GM10266 (cell line): ENCODE measurements around the gene AKNA.

Source experiments
- DNase-seq: peaks from one replicate; pipeline ENCODE4 v3.0.0; 2012; ENCODE audit errors: extremely low spot score
- TF ChIP-seq, protein P1 (sequence below): IDR thresholded peaks from 2 replicates; pipeline ENCODE4 v1.5.1; 2012; ENCODE audit warnings: mild to moderate bottlenecking, low read depth; ENCODE audit not compliant: control insufficient read depth, insufficient read depth; ENCODE audit errors: missing control alignments

The AKNA gene

DNA sequence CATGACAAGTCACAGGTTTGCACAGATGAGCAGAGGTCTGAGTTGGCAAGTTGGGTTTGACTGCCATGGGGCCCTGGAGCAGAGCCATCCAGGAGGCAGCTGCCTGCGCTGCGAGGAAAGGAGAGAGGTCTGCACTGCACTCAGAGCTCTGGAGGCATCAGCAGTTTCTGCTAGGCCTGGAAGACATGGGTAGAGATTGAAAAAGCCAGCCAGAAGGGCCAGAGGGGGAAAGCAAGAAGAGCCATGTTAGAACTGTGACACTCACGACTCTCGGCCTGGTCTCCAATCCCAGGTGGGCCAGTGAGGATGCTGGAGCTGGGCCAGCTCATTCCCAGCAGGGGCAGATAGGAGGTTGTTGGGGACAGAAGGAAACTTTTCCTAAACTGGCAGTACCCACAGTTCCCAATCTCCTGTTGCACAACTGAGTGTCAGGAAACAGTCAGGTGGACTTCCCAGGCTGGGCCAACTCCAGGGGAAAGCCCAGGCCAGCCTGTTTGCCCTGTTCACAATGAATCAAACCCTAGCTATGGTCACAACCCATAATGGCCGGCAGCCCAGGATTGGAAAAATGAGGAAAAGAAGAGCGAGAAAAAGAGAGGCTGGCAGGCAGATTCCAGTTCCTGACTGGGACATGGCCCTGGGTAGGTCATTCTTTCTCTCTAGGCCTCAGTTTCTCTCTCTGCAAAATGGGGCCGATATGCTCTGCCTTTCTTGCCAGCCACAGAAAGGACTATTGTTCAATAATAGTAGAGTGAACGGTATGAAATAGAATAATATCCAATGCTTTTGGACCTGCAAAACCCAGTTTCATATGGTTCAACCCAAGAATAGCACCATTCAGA, 72.7 kb downstream of the AKNA start:
- no peak for DNase-seq
- TF ChIP-seq, protein P1, sequence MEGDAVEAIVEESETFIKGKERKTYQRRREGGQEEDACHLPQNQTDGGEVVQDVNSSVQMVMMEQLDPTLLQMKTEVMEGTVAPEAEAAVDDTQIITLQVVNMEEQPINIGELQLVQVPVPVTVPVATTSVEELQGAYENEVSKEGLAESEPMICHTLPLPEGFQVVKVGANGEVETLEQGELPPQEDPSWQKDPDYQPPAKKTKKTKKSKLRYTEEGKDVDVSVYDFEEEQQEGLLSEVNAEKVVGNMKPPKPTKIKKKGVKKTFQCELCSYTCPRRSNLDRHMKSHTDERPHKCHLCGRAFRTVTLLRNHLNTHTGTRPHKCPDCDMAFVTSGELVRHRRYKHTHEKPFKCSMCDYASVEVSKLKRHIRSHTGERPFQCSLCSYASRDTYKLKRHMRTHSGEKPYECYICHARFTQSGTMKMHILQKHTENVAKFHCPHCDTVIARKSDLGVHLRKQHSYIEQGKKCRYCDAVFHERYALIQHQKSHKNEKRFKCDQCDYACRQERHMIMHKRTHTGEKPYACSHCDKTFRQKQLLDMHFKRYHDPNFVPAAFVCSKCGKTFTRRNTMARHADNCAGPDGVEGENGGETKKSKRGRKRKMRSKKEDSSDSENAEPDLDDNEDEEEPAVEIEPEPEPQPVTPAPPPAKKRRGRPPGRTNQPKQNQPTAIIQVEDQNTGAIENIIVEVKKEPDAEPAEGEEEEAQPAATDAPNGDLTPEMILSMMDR, result no peak

DNA sequence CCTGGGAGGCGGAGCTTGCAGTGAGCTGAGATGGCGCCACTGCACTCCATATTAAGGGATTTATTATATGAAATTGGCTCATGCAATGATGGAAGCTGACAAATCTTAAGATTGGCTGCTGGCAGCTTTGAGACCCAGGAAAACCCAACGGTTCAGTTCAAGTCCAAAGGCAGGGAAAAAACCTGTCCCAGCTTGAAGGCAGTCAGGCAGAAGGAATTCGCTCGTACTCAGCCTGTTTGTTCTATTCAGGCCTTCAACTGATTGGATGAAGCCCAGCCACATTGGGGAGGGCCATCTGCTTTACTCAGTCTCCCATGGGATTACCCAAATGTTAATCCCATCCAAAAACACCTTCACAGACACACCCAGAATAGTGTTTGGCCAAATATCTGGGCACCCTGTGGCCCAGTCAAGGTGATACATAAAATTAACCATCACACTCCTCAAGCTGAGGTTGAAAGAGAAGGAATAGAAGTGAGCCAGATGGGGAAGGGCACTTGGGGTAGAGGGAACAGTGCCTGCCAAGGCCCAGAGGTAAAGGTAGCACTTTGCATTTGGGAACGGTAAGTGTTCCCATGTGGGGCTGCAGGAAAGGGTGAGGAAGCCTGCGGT, 73.4 kb downstream of the AKNA start:
- no peak for DNase-seq
- TF ChIP-seq, protein P1, result no peak

DNA sequence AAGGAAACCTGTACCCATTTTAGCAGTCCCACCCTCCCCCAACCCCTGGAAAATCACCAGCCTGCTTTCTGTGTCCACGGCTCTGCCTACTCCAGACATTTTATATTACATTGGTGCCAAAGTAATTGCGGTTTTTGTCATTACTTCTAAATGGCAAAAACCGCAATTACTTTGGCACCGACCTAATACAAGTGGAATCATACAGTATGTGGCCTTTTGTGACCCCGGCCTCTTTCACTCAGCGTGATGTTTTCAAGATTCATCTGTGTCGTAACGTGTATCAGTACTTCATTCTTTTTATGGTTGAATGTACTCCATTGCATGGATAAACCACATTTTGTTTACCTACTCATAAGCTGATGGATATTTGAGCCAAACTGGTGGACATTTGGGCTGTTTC, 74.6 kb downstream of the AKNA start:
- DNase-seq, result no peak
- TF ChIP-seq, protein P1, result no peak

GRCh38 chr9:114312513-114312875, 75.3 kb downstream of the AKNA start:
- TF ChIP-seq, protein P1, result no peak
- DNase-seq, result no peak

DNA sequence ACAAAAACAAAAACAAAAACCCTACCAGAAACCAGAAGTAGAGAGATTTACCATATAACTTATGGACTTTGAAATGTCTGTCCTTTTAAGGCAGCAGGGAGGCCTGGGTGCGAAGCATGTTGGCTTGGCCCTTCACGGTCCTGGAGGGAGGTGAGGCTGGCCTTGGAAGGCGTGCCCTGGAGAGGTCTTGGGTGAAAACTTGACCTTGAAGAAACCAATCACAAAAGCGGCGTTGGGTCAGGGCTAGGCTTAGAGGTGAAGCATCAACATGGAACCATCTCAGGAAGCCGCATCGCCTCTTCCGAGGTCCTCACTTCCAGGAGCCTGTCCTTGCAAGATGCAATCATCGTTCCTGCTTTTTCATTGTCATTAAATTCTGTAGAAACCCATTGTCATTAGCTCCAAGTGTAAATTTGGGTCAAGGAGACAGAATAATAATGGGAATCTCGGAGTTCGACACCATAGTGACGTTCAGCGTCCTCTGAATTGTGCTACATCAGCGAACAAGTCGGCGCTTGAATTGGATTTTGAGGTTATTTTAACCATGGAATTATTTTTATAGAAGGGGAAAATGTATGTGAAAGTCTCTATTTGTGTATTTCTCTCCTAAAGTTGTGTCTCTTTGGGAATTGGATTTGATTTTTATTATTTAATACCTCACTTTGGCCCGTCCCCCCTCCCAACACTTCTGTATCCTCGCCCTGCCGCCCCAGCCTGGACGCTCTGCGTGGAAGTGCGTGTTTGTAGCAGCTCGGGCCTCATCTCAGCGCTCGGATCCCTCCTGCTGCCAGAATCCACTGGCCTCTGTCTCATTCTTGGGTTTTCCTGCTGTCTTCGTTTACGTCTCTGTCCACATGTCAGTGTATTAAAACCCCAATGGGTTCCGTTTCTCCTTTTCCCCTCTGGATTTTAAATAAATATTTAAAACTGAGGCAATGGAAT, 75.9 kb downstream of the AKNA start:
- TF ChIP-seq, protein P1, result no peak
- DNase-seq, result no peak

GRCh38 chr9:114310471-114311450, 77.0 kb downstream of the AKNA start:
- no peak for DNase-seq
- TF ChIP-seq, protein P1, result no peak
